Transverse colon (tissue), 4 donors: Measurements from ENCODE around the gene ATXN10. TPM values are rescaled to one million over a fixed set of nuclear protein-coding genes. Genes with fewer than 3 reads are reported as not detected.

Experiments used
- DNase-seq: peaks from one replicate; pipeline ENCODE4 v3.0.0-alpha.2; 2019
- H3K27ac ChIP-seq, 4 donors: fragments of 200-600 bp; sonication (generic); 2 replicates each; pipeline ENCODE4 v1.5.1; 2016 to 2018; ENCODE audit warnings: inconsistent platforms in 4 of 4
- H3K27me3 ChIP-seq: fragments of 200-600 bp; sonication (generic); 2 replicates; pipeline ENCODE4 v1.5.1; 2017; ENCODE audit warnings: inconsistent platforms
- H3K36me3 ChIP-seq, 4 donors: fragments of 200-600 bp; sonication (generic); 2 replicates each; pipeline ENCODE4 v1.5.1; 2017 to 2019; ENCODE audit warnings: inconsistent platforms in 4 of 4
- H3K4me1 ChIP-seq, 4 donors: fragments of 200-600 bp; sonication (generic); 2 replicates each; pipeline ENCODE4 v1.5.1; 2017 to 2020; ENCODE audit warnings: inconsistent platforms in 4 of 4
- H3K4me3 ChIP-seq, 4 donors: fragments of 200-600 bp; sonication (generic); 1 replicate in 1 of 4; 2 replicates in 3 of 4; pipeline versions ENCODE4 v1.5.1 to v1.6.1; 2017 to 2019; ENCODE audit warnings: inconsistent platforms in 4 of 4
- H3K9me3 ChIP-seq, 2 donors: fragments of 200-600 bp; sonication (generic); 2 replicates each; pipeline ENCODE4 v1.5.1; 2017 to 2019; ENCODE audit warnings: inconsistent platforms in 2 of 2
- CTCF ChIP-seq, 5 experiments: fragments of 200-600 bp in 3 of 5; fragments of 450-650 bp in 2 of 5; sonication (generic) in 3 of 5; IDR thresholded peaks; 1 replicate in 2 of 5; 2 replicates in 3 of 5; pipeline ENCODE4 v1.5.1; 2016 to 2017; ENCODE audit warnings: antibody characterized with exemption in 5 of 5, inconsistent platforms in 3 of 5, mild to moderate bottlenecking in 2 of 5, moderate library complexity in 1 of 5
- EP300 ChIP-seq: sonication (generic); formaldehyde crosslinking; IDR thresholded peaks from one replicate; pipeline ENCODE4 v1.6.1; 2017; ENCODE audit warnings: antibody characterized with exemption, low read depth
- POLR2A ChIP-seq: fragments of 450-650 bp; IDR thresholded peaks from one replicate; pipeline ENCODE4 v1.6.1; 2016; ENCODE audit warnings: antibody characterized with exemption, mild to moderate bottlenecking, moderate library complexity
- POLR2AphosphoS5 ChIP-seq, 3 donors: sonication (generic); formaldehyde crosslinking; IDR thresholded peaks; one replicate each; pipeline ENCODE4 v1.6.1; 2016; ENCODE audit warnings: antibody characterized with exemption in 3 of 3
- WGBS, 2 donors: methylation state at CpG; one replicate each; pipeline ENCODE4 v1.1.5; 2018; ENCODE audit warnings: low coverage in 1 of 2; 5-methylcytosine and 5-hydroxymethylcytosine counted together
- in situ Hi-C, 4 donors: fragments of 200-750 bp; cut with MboI; loops; one replicate each; pipeline versions ENCODE4 v1.15.0 to v1.15.1; 2017; ENCODE audit warnings: low sequenced_read_pairs in 3 of 4, low pct_ligation_motif_present in 1 of 4, low pct_unique_long_range_greater_than_20kb in 1 of 4
- intact Hi-C: fragments of 100-400 bp; cut with DNase I; formaldehyde crosslinking; loops from one replicate; pipeline ENCODE4 v1.15.1; 2023; ENCODE audit warnings: low total_unique reads
- total RNA-seq, 4 donors: library from RNA; depleted of rRNA; stranded (reverse); fragments of >200 nt; gene quantifications; one replicate each; pipeline ENCODE4 v1.1.0, GENCODE V29; 2016

The ATXN10 gene
- total RNA-seq, 4 donors from 2014 or later, result 27.3 to 88.3 (median 47.8) TPM

GRCh38 chr22:45887202-45888131, 215.8 kb downstream of the ATXN10 start:
- H3K4me1 ChIP-seq, result no peaks in the 10 kb centered on the region
- intact Hi-C loops, result no loop called here
- no peaks in the 10 kb centered on the region for H3K36me3 ChIP-seq
- H3K4me3 ChIP-seq, result no peak overlapping the region
- in situ Hi-C loops, result no loop called here
- WGBS, 2 donors, result 71 to 72% methylated on average over 8 to 19 of the region's 22 CpGs
- H3K27me3 ChIP-seq, result peaks cover 37% of the 10 kb centered on the region
- TF ChIP-seq POLR2AphosphoS5 (IDR thresholded peaks at IDR 0.05), result no peak
- TF ChIP-seq POLR2A, result no peak
- TF ChIP-seq EP300, result no peak
- TF ChIP-seq CTCF (IDR thresholded peaks at IDR 0.05), result no peak
- no peak for DNase-seq
- no peaks in the 10 kb centered on the region for H3K9me3 ChIP-seq
- H3K27ac ChIP-seq, result no peak overlapping the region

- Histone ChIP-seq H3K36me3 (no peaks in the 10 kb centered on the region), H3K27me3 (peaks cover 42% of the 10 kb centered on the region), H3K9me3 (no peaks in the 10 kb centered on the region), H3K4me1 (no peaks in the 10 kb centered on the region), H3K4me3 (no peak overlapping the region), H3K27ac (no peak overlapping the region)
- 93% methylated on average over 26 of the region's 27 CpGs; no CpG with 5 or more reads in 1 of the 2 donors for WGBS, 2 donors
- in situ Hi-C loops (no loop called here), intact Hi-C loops (no loop called here)
- TF ChIP-seq EP300, result no peak
- no peak for TF ChIP-seq POLR2A
- no peak for TF ChIP-seq CTCF (IDR thresholded peaks at IDR 0.05)
- TF ChIP-seq POLR2AphosphoS5 (IDR thresholded peaks at IDR 0.05), result no peak
- no peak for DNase-seq
These were observed 216.8 kb downstream of the ATXN10 start for GRCh38 chr22:45888221-45889092.

GRCh38 chr22:45889093-45889538, 217.5 kb downstream of the ATXN10 start:
- intact Hi-C loops (no loop called here), in situ Hi-C loops (no loop called here)
- 86% methylated on average over 10 of the region's 10 CpGs; no CpG with 5 or more reads in 1 of the 2 donors for WGBS, 2 donors
- Histone ChIP-seq H3K27ac (no peak overlapping the region), H3K4me1 (no peaks in the 10 kb centered on the region), H3K27me3 (peaks cover 37% of the 10 kb centered on the region), H3K4me3 (no peak overlapping the region), H3K36me3 (no peaks in the 10 kb centered on the region), H3K9me3 (no peaks in the 10 kb centered on the region)
- DNase-seq, result no peak
- no peak for TF ChIP-seq CTCF (IDR thresholded peaks at IDR 0.05)
- no peak for TF ChIP-seq EP300
- no peak for TF ChIP-seq POLR2AphosphoS5 (IDR thresholded peaks at IDR 0.05)
- TF ChIP-seq POLR2A, result no peak
